Upper lobe of left lung (tissue), 6 donors: ENCODE measurements around the gene ZNF747. TPM values are rescaled to one million over a fixed set of nuclear protein-coding genes. Genes with fewer than 3 reads are reported as not detected.

ENCODE experiments used
- ATAC-seq, 2 donors: fragments of 200-7000 bp; cut with Tn5 transposase; one replicate each; pipeline ENCODE4 v1.9.1; 2022; ENCODE audit warnings: mild to moderate bottlenecking in 2 of 2, moderate library complexity in 2 of 2; ENCODE audit not compliant: low FRiP score in 2 of 2
- DNase-seq, 2 donors: peaks; one replicate each; pipeline ENCODE4 v3.0.0-alpha.2; 2019 to 2020
- H3K27ac ChIP-seq, 4 donors: fragments of 200-600 bp; sonication (generic); one replicate each; pipeline ENCODE4 v1.5.1; 2016 to 2019
- H3K27me3 ChIP-seq, 4 donors: fragments of 200-600 bp; sonication (generic); one replicate each; pipeline ENCODE4 v1.5.1; 2017 to 2019
- H3K36me3 ChIP-seq, 4 donors: fragments of 200-600 bp; sonication (generic); one replicate each; pipeline ENCODE4 v1.5.1; 2016 to 2019
- H3K4me1 ChIP-seq, 4 donors: fragments of 200-600 bp; sonication (generic); one replicate each; pipeline ENCODE4 v1.5.1; 2018 to 2019
- H3K4me3 ChIP-seq, 4 donors: fragments of 200-600 bp; sonication (generic); one replicate each; pipeline ENCODE4 v1.5.1; 2017 to 2019; ENCODE audit warnings: mild to moderate bottlenecking in 2 of 4, moderate library complexity in 1 of 4
- H3K9me3 ChIP-seq, 4 donors: fragments of 200-600 bp; sonication (generic); one replicate each; pipeline ENCODE4 v1.5.1; 2018 to 2019
- CTCF ChIP-seq, 6 experiments: fragments of 450-650 bp in 4 of 6; fragments of 200-600 bp in 2 of 6; sonication (generic) in 2 of 6; IDR thresholded peaks; one replicate each; pipeline ENCODE4 v1.5.1; 2016 to 2019; ENCODE audit warnings: antibody characterized with exemption in 6 of 6
- EP300 ChIP-seq, 4 donors: sonication (generic); formaldehyde crosslinking; IDR thresholded peaks; one replicate each; pipeline ENCODE4 v1.5.1; 2017; ENCODE audit warnings: antibody characterized with exemption in 4 of 4, control low read depth in 2 of 4
- POLR2A ChIP-seq, 4 donors: fragments of 450-650 bp; IDR thresholded peaks; one replicate each; pipeline ENCODE4 v1.5.1; 2016 to 2017; ENCODE audit warnings: antibody characterized with exemption in 4 of 4, mild to moderate bottlenecking in 2 of 4
- POLR2AphosphoS5 ChIP-seq, 2 donors: sonication (generic); formaldehyde crosslinking; IDR thresholded peaks; one replicate each; pipeline ENCODE4 v1.5.1; 2017; ENCODE audit warnings: antibody characterized with exemption in 2 of 2
- WGBS, 2 donors: methylation state at CpG; one replicate each; pipeline ENCODE4 v1.1.5; 2017 to 2018; 5-methylcytosine and 5-hydroxymethylcytosine counted together
- total RNA-seq, 6 donors: library from RNA; depleted of rRNA in 4 of 6; stranded (reverse); fragments of >200 nt in 4 of 6; gene quantifications; one replicate each; pipeline versions ENCODE4 v1.1.0 to v1.2.1, GENCODE V29; 2016 to 2021
- donor health status: DM: no; HTN: no; CAD: no; lungs with moderate emphysema.
- donor health status: DM: no; HTN: yes; CAD: no; lungs with severe emphysema.

Gene ZNF747
- total RNA-seq, 6 donors from 2014 or later, result 11.0 to 15.5 (median 11.5) TPM

GRCh38 chr16:30519120-30520049 is 15.3 kb downstream of the ZNF747 start:
- DNase-seq, result no peak
- Histone ChIP-seq H3K27ac (no peak overlapping the region), H3K9me3 (no peaks in the 10 kb centered on the region), H3K4me1 (peaks cover 0 to 4% (median 0%) of the 10 kb centered on the region in 4 donors), H3K36me3 (peaks cover 0 to 19% (median 7%) of the 10 kb centered on the region in 4 donors), H3K27me3 (no peaks in the 10 kb centered on the region), H3K4me3 (no peak overlapping the region)
- ATAC-seq, result no peak
- 88 to 90% methylated on average over 16 to 20 of the region's 20 CpGs for WGBS, 2 donors
- TF ChIP-seq CTCF (IDR thresholded peaks at IDR 0.05), result no peak
- no peak for TF ChIP-seq EP300 (IDR thresholded peaks at IDR 0.05)
- no peak for TF ChIP-seq POLR2AphosphoS5 (IDR thresholded peaks at IDR 0.05)

GRCh38 chr16:30518552-30518951 is 16.1 kb downstream of the ZNF747 start:
- TF ChIP-seq POLR2AphosphoS5 (IDR thresholded peaks at IDR 0.05) (no peak), CTCF (IDR thresholded peaks at IDR 0.05) (no peak), EP300 (IDR thresholded peaks at IDR 0.05) (no peak), POLR2A (IDR thresholded peaks at IDR 0.05) (no peak)

GRCh38 chr16:30515275-30515674 is 19.4 kb downstream of the ZNF747 start:
- no peak for TF ChIP-seq CTCF (IDR thresholded peaks at IDR 0.05)
- no peak for TF ChIP-seq EP300 (IDR thresholded peaks at IDR 0.05)
- TF ChIP-seq POLR2AphosphoS5 (IDR thresholded peaks at IDR 0.05), result no peak
- TF ChIP-seq POLR2A (IDR thresholded peaks at IDR 0.05), result no peak
- H3K27ac ChIP-seq, result no peak overlapping the region
- H3K4me1 ChIP-seq, result no peaks in the 10 kb centered on the region
- ATAC-seq, result no peak
- DNase-seq, result no peak
- H3K9me3 ChIP-seq, result no peaks in the 10 kb centered on the region
- H3K4me3 ChIP-seq, result no peak overlapping the region
- WGBS, 2 donors, result 92 to 97% methylated on average over 2 of the region's 2 CpGs
- H3K36me3 ChIP-seq, result peaks cover 0 to 33% (median 5%) of the 10 kb centered on the region in 4 donors
- H3K27me3 ChIP-seq, result no peaks in the 10 kb centered on the region

More at GRCh38 chr16:30518552-30518951, 16.1 kb downstream of the ZNF747 start:
- Histone ChIP-seq H3K36me3 (peaks cover 0 to 20% (median 5%) of the 10 kb centered on the region in 4 donors), H3K4me1 (no peaks in the 10 kb centered on the region), H3K9me3 (no peaks in the 10 kb centered on the region), H3K27me3 (no peaks in the 10 kb centered on the region), H3K27ac (no peak overlapping the region), H3K4me3 (no peak overlapping the region)
- ATAC-seq (no peak), DNase-seq (no peak)
- WGBS, 2 donors, result 87 to 91% methylated on average over 10 of the region's 10 CpGs

GRCh38 chr16:30511509-30511908 is 23.1 kb downstream of the ZNF747 start:
- no peak for DNase-seq
- Histone ChIP-seq H3K36me3 (peaks cover 0 to 19% (median 2%) of the 10 kb centered on the region in 4 donors), H3K4me1 (no peaks in the 10 kb centered on the region), H3K27ac (no peak overlapping the region), H3K27me3 (no peaks in the 10 kb centered on the region), H3K4me3 (no peak overlapping the region), H3K9me3 (no peaks in the 10 kb centered on the region)
- WGBS, 2 donors, result 98 to 100% methylated on average over 2 to 3 of the region's 3 CpGs
- no peak for TF ChIP-seq POLR2A (IDR thresholded peaks at IDR 0.05)
- TF ChIP-seq EP300 (IDR thresholded peaks at IDR 0.05), result no peak
- no peak for TF ChIP-seq CTCF (IDR thresholded peaks at IDR 0.05)
- no peak for TF ChIP-seq POLR2AphosphoS5 (IDR thresholded peaks at IDR 0.05)
- no peak for ATAC-seq
